ENCODE results near the gene FGF18.

- TF ChIP-seq POLR2AphosphoS5 (IDR thresholded peaks at IDR 0.05) (no peak), CTCF (IDR thresholded peaks at IDR 0.05) (peak; percentile 53 to 70 (median 56))
These were observed 65.0 kb downstream of the FGF18 start for GRCh38 chr5:171484460-171484899.
